Measurements from ENCODE around the gene SLC22A7.
A peak's percentile ranks its signal among the peaks of the same experiment; 100 is the strongest.

The SLC22A7 gene

DNA sequence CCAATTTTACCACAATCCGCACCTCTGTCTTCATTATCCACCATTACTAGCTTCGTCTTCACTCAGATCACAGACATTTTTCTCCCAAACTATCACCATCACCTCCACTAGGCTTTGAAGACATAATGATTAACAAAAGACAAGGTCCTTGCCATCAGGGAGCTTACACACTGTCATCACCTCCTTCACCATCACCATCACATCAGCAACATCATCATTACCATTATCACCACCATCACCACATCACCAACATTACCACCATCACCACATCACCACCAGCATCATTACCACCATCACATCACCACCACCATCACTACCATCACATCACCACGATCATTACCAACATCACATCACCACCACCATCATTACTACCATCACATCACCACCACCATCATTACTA lies 4.4 kb upstream of the SLC22A7 start:
- DNase-seq (ENCODE audit: low spot score) = no peak
- in situ Hi-C loops (cut with MboI; ENCODE audit: low pct_unique_long_range_greater_than_20kb, low sequenced_read_pairs, unreplicated experiment) = no loop called here
- TF ChIP-seq, protein P1, sequence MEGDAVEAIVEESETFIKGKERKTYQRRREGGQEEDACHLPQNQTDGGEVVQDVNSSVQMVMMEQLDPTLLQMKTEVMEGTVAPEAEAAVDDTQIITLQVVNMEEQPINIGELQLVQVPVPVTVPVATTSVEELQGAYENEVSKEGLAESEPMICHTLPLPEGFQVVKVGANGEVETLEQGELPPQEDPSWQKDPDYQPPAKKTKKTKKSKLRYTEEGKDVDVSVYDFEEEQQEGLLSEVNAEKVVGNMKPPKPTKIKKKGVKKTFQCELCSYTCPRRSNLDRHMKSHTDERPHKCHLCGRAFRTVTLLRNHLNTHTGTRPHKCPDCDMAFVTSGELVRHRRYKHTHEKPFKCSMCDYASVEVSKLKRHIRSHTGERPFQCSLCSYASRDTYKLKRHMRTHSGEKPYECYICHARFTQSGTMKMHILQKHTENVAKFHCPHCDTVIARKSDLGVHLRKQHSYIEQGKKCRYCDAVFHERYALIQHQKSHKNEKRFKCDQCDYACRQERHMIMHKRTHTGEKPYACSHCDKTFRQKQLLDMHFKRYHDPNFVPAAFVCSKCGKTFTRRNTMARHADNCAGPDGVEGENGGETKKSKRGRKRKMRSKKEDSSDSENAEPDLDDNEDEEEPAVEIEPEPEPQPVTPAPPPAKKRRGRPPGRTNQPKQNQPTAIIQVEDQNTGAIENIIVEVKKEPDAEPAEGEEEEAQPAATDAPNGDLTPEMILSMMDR (IDR thresholded peaks at IDR 0.05; ENCODE audit: extremely low read depth, insufficient read depth, missing control alignments) = no peak

DNA sequence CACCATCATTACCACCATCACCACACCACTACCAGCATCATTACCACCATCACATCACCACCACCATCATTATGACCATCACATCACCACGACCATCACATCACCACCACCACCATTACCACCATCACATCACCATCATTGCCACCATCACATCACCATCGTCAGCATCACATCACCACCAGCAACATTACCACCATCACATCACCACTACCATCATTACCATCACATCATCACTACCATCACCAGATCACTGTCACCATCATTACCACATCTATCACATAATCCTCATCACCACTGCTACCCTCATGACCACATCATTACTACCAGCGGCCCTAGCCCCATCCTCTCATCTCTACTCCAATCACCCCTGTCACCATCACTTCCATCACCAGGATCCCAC lies 3.5 kb upstream of the SLC22A7 start:
- in situ Hi-C loops (cut with MboI; ENCODE audit: low pct_unique_long_range_greater_than_20kb, low sequenced_read_pairs, unreplicated experiment) = no loop called here
- no peak for DNase-seq (ENCODE audit: low spot score)
- TF ChIP-seq, protein P1 (IDR thresholded peaks at IDR 0.05; ENCODE audit: extremely low read depth, insufficient read depth, missing control alignments) = no peak

- in situ Hi-C loops (cut with MboI; ENCODE audit: low pct_unique_long_range_greater_than_20kb, low sequenced_read_pairs, unreplicated experiment) = no loop called here
- DNase-seq (ENCODE audit: low spot score) = no peak
- TF ChIP-seq, protein P1 (IDR thresholded peaks at IDR 0.05; ENCODE audit: extremely low read depth, insufficient read depth, missing control alignments) = no peak
Measured at GRCh38 chr6:43295456-43295855, 2.6 kb upstream of the SLC22A7 start.

DNA sequence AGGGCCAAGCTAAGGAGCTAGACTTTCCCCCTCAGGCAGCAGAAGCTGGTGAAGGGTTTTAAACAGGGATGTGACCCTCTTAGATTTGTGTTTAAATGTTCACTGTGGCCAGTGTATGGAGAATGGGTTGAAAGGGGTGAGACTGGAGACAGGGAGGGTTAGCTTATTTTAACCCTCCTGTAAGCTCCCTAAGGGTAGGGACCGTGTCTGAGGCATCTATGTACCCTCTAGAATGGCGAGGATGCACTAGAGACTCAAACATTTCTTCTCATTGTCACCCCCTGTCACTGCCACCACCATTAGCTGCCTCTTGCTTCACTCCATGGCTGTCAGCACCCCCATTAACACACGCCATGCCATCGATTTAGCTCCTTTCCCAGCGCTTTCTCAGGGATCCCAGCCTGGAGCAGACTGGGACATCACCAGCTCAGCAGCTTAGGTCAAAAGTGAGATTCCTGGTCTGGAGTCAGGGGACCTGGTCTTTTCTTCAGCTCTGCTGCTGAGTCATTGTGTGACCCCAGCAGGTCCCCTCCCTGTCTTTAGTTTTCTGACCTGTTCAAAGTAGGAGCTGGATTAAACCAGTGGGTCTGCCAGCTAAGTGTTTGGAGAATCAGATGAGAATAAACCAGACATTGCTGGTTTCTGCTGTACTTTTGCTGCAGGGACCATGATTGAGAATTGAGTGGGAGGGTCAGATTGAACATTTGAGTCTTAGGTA lies 1.1 kb upstream of the SLC22A7 start:
- peak; percentile 13 for DNase-seq (ENCODE audit: low spot score)
- TF ChIP-seq, protein P1 (IDR thresholded peaks at IDR 0.05; ENCODE audit: extremely low read depth, insufficient read depth, missing control alignments) = no peak
- in situ Hi-C loops (cut with MboI; ENCODE audit: low pct_unique_long_range_greater_than_20kb, low sequenced_read_pairs, unreplicated experiment) = no loop called here

DNA sequence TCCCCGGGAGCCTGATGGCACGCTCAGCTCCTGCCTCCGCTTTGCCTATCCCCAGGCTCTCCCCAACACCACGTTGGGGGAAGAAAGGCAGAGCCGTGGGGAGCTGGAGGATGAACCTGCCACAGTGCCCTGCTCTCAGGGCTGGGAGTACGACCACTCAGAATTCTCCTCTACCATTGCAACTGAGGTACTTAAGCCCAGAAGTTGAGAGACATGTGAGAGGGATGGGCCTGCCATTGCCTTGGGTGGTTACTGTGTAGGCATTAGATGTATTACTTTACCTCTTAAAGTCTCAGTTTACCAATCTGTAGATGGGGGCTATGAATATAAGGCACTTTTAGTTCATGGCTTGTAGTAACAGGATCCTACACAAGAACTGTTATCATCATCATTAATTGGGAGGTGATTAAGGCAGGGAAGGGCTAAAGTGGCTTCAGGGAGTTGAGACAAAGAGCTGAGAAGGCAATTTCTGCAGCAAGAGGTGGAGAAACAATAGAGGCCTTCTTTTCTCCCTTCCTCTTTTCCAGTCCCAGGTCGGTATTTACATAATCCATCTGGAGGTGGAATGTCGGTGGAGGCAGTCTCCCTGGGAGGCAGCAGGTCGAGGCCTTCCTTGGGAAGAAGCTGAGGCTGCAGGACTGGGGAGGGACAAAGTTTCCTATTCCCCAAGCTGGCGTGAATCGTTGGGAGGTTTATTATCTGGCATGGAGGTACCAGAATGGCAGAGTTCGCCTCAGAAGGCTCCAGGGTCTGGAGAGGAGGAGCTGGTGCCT lies 691 bp downstream of the SLC22A7 start:
- DNase-seq (ENCODE audit: low spot score) = no peak
- in situ Hi-C loops (cut with MboI; ENCODE audit: low pct_unique_long_range_greater_than_20kb, low sequenced_read_pairs, unreplicated experiment) = no loop called here
- TF ChIP-seq, protein P1 (IDR thresholded peaks at IDR 0.05; ENCODE audit: extremely low read depth, insufficient read depth, missing control alignments) = no peak

GRCh38 chr6:43299338-43300293 lies 1.6 kb downstream of the SLC22A7 start:
- in situ Hi-C loops (cut with MboI; ENCODE audit: low pct_unique_long_range_greater_than_20kb, low sequenced_read_pairs, unreplicated experiment) = no loop called here
- TF ChIP-seq, protein P1 (IDR thresholded peaks at IDR 0.05; ENCODE audit: extremely low read depth, insufficient read depth, missing control alignments) = no peak
- peak; percentile 13 for DNase-seq (ENCODE audit: low spot score)

Measured in GM13977 (cell line).